Ovary (tissue), 9 donors: Measurements from ENCODE around the gene MMP25. TPM values are rescaled to one million over a fixed set of nuclear protein-coding genes. Genes with fewer than 3 reads are reported as not detected.

Source experiments
- DNase-seq, 5 donors: peaks; one replicate each; pipeline ENCODE4 v3.0.0-alpha.2; 2019 to 2020
- H3K27ac ChIP-seq, 2 donors: fragments of 200-600 bp; one replicate each; pipeline versions ENCODE4 v1.5.1 to v1.8.0; 2019 to 2022
- H3K27me3 ChIP-seq: fragments of 200-600 bp; one replicate; pipeline ENCODE4 v1.8.0; 2022
- H3K36me3 ChIP-seq: fragments of 200-600 bp; sonication (generic); one replicate; pipeline ENCODE4 v1.5.1; 2019
- H3K4me1 ChIP-seq: one replicate; pipeline ENCODE4 v1.8.1; 2013; ENCODE audit warnings: mild to moderate bottlenecking, moderate library complexity; ENCODE audit not compliant: insufficient read depth
- H3K4me3 ChIP-seq: fragments of 200-600 bp; sonication (generic); one replicate; pipeline ENCODE4 v1.5.1; 2017
- H3K9me3 ChIP-seq, 2 donors: fragments of 200-600 bp in 1 of 2; sonication (generic) in 1 of 2; one replicate each; pipeline versions ENCODE4 v1.5.1 to v1.8.1; 2013 to 2019; ENCODE audit warnings: mild to moderate bottlenecking in 1 of 2, moderate library complexity in 1 of 2
- CTCF ChIP-seq, 3 donors: fragments of 450-650 bp in 2 of 3; fragments of 200-600 bp in 1 of 3; IDR thresholded peaks; one replicate each; pipeline versions ENCODE4 v1.5.1 to v1.8.0; 2016 to 2022; ENCODE audit warnings: antibody characterized with exemption in 3 of 3, mild to moderate bottlenecking in 1 of 3
- EP300 ChIP-seq: sonication (generic); formaldehyde crosslinking; IDR thresholded peaks from one replicate; pipeline ENCODE4 v1.6.1; 2017; ENCODE audit warnings: antibody characterized with exemption
- POLR2A ChIP-seq: fragments of 450-650 bp; IDR thresholded peaks from one replicate; pipeline ENCODE4 v1.6.1; 2017; ENCODE audit warnings: antibody characterized with exemption, mild to moderate bottlenecking, moderate library complexity
- WGBS, 3 donors: extraction: QIAGEN DNeasy Blood & Tissue Kit in 1 of 3; methylation state at CpG; one replicate each; pipeline versions ENCODE4 v1.1.5 to v1.1.7; 2013 to 2017; 5-methylcytosine and 5-hydroxymethylcytosine counted together
- intact Hi-C, 4 donors: fragments of 100-400 bp; cut with DNase I; formaldehyde crosslinking; loops; one replicate each; pipeline versions ENCODE4 v1.11.0 to v1.15.1; 2022 to 2023
- polyA plus RNA-seq, 2 donors: library from polyadenylated mRNA; stranded (reverse); fragments of 200-250 nt in 1 of 2; fragments of 350-450 nt in 1 of 2; fragmentation: Illumina TruSeq in 1 of 2; extraction: RNeasy Lipid Tissue Mini Kit (QIAGEN cat#74804) in 1 of 2; gene quantifications; one replicate each; pipeline ENCODE4 v1.2.3, GENCODE V29; 2013 to 2014
- total RNA-seq, 7 donors: library from RNA; depleted of rRNA in 2 of 7; stranded (reverse); fragments of >200 nt in 2 of 7; fragmentation: NEBNext Ultra II Directional in 3 of 7; extraction: Animal tissue kit (Norgen Biotek cat#: 25700) in 3 of 7; gene quantifications; one replicate each; pipeline versions ENCODE4 v1.1.0 to v1.2.4, GENCODE V29; 2016 to 2023
- donor health status: DM: no; HTN: no; CAD: no; lungs with moderate emphysema.
- donor health status: DM: no; HTN: no; CAD: no.
- donor health status: Bipolar disorder and iron deficiency.
- donor health status: DM: yes; HTN: yes; CAD: no.
- donor health status: DM: no; HTN: no; CAD: no.
- donor health status: DM: yes; HTN: yes; CAD: no.

MMP25 gene
- total and polyA plus RNA-seq, 9 donors: 0.15 to 0.72 (median 0.59) TPM; not detected in 1

GRCh38 chr16:3035289-3035971 lies 10.9 kb upstream of the MMP25 start:
- intact Hi-C loops: loop anchor here in 1 of 4 donors (10.0 kb wide), 1 partner anchor 129 kb away; no protein-coding TSS in a partner anchor
- Histone ChIP-seq H3K4me3 (no peak overlapping the region), H3K36me3 (no peaks in the 10 kb centered on the region), H3K9me3 (no peaks in the 10 kb centered on the region), H3K27me3 (no peaks in the 10 kb centered on the region), H3K27ac (no peak overlapping the region), H3K4me1 (no peaks in the 10 kb centered on the region)
- no peak for DNase-seq
- TF ChIP-seq EP300 (no peak), POLR2A (no peak), CTCF (IDR thresholded peaks at IDR 0.05) (no peak)
- WGBS, 3 donors: 33 to 37% (median 34%) methylated on average over 16 to 19 of the region's 19 CpGs

GRCh38 chr16:3035972-3036725 lies 10.2 kb upstream of the MMP25 start:
- WGBS, 3 donors: 1 to 4% (median 3%) methylated on average over 12 to 40 of the region's 40 CpGs
- H3K4me1 ChIP-seq: no peaks in the 10 kb centered on the region
- DNase-seq: no peak
- intact Hi-C loops: loop anchor here in 1 of 4 donors (10.0 kb wide), 1 partner anchor 129 kb away; no protein-coding TSS in a partner anchor
- no peak for TF ChIP-seq POLR2A
- TF ChIP-seq EP300: no peak
- TF ChIP-seq CTCF (IDR thresholded peaks at IDR 0.05): no peak
- no peaks in the 10 kb centered on the region for H3K27me3 ChIP-seq
- peak overlapping the region; percentile 23 for H3K4me3 ChIP-seq
- no peak overlapping the region for H3K27ac ChIP-seq
- H3K9me3 ChIP-seq: no peaks in the 10 kb centered on the region
- no peaks in the 10 kb centered on the region for H3K36me3 ChIP-seq

GRCh38 chr16:3036726-3037315 lies 9.5 kb upstream of the MMP25 start, which contains the start of gene BICDL2:
BICDL2 (minus strand) TSS chr16:3036944; CDS start chr16:3035496, 1,448 bp downstream.
- Histone ChIP-seq H3K27me3 (no peaks in the 10 kb centered on the region), H3K27ac (no peak within 1 kb of the TSS), H3K4me3 (peak within 1 kb of the TSS; percentile 23), H3K4me1 (no peaks in the 10 kb centered on the region), H3K36me3 (no peaks in the 10 kb centered on the region), H3K9me3 (no peaks in the 10 kb centered on the region)
- TF ChIP-seq CTCF (IDR thresholded peaks at IDR 0.05) (no peak), EP300 (no peak), POLR2A (no peak)
- no peak for DNase-seq
- WGBS, 3 donors: 5 to 26% (median 11%) methylated on average over 8 to 44 of the region's 44 CpGs
- intact Hi-C loops: loop anchor here in 1 of 4 donors (10.0 kb wide), 1 partner anchor 128 kb away; no protein-coding TSS in a partner anchor

- no peak overlapping the region for H3K27ac ChIP-seq
- H3K9me3 ChIP-seq: no peaks in the 10 kb centered on the region
- intact Hi-C loops: loop anchor here in 1 of 4 donors (10.0 kb wide), 1 partner anchor 127 kb away; no protein-coding TSS in a partner anchor
- 28 to 39% (median 30%) methylated on average over 11 of the region's 11 CpGs for WGBS, 3 donors
- TF ChIP-seq EP300 (no peak), CTCF (IDR thresholded peaks at IDR 0.05) (no peak), POLR2A (no peak)
- H3K4me3 ChIP-seq: no peak overlapping the region
- H3K4me1 ChIP-seq: no peaks in the 10 kb centered on the region
- no peaks in the 10 kb centered on the region for H3K36me3 ChIP-seq
- no peak for DNase-seq
- H3K27me3 ChIP-seq: no peaks in the 10 kb centered on the region
These were observed 8.1 kb upstream of the MMP25 start for GRCh38 chr16:3038256-3038655.
